ENCODE results near the gene ADK. TPM values are rescaled to one million over a fixed set of nuclear protein-coding genes. Genes with fewer than 3 reads are reported as not detected.

Gene ADK
- polyA plus RNA-seq: 67.9 and 88.6 TPM in 2 replicates

DNA sequence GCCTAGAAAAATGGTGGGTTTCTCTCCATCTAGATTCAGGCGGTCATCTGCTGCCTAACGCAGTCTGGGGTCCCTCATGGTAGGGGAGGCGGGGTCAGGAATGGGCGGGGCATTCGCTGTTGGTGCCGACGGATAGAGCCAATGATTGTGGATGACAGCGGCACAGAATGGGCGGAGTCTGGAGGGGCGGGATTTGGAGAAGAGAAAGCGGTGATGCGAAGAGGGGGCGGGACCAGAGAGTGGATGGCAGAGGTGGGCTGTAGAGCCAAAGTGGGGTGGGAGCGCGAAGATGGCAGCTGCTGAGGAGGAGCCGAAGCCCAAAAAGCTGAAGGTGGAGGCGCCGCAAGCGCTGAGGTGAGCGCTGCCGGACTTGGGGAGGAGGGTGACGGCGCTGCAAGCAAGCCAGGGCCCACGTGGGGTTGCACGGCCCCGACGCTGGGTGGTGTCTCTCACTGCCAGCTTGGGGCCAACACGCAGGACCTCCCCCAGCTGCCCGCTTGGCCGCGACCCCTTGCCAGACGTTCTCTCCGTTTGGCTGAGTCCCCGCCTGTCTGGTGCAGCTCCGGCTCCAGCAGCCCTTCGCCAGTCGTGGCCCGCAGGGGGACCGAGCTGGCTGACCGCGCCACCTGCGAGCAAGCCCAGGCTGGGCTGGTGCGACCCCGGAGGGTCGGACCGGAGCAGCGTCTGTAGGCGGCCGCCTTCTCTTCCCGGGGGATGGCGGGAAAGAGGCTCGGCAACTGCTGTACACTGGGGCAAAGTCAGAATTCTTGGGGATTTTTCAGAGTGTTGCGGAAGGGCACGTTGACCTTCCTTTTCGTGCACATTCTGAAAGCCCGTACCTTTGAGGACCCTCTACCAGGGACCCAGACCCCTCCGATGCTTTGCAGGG lies at the start of gene ADK:
ADK (plus strand) TSS at position 232 of the 889 bp plus-strand sequence; CDS start at position 290, 58 bp downstream.

DNA sequence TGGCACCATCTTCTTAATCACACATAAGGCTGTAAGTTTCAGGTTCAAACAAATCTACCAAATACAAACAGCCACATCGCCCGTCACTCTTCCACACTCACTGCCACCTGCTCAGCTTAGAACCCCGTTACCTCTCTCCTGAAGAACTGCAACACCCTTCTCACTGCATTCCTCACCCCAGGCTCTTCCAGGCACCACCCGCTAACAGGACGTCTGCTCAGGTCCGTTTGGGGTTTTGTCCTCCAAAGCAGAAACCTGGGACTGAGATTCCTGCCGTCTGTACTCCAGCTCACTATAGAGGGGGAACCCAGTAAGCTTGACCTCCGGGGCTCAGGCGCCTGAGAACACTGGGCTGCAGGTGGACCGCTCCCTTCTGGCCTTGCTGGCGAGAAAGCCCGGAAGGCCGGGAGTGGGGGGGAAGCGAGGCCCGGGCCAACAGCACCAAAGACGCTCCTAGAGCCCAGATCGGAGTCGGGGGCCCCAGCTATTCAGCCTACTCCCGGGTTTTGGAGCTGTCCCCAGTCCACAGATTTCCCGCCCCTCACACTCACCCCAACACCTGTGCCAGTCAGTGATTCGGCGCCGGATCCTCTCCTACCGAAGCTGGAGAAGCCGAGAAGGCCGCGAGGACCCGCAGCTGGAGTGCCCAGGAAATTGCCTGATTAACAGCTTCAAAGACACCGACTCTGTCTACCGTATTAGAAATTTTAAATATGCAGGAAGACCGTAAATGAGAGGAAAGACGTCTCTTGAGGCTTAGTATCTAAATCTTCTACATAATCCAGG lies 624 bp upstream of the ADK start, which contains the start of gene AP3M1:
AP3M1 (minus strand) TSS at position 625 of the 786 bp plus-strand sequence. CDS start 12,449 bp downstream, outside the sequence.

Other genes with a start within 250 kb of the ADK start
- gene PLAU, start 240.1 kb upstream of the ADK start, polyA plus RNA-seq: not detected in 2 replicates
- 1.7 and 3.9 TPM in 2 replicates for gene VCL, start 153.1 kb upstream of the ADK start, polyA plus RNA-seq
- 19.8 and 34.4 TPM in 2 replicates for gene AP3M1, start 393 bp upstream of the ADK start, polyA plus RNA-seq